Gastroesophageal sphincter (tissue), 3 donors: ENCODE results near the gene SPATA7.

Experiments
- POLR2A ChIP-seq, 2 donors: fragments of 450-650 bp; IDR thresholded peaks; one replicate each; pipeline ENCODE4 v1.6.1; 2017; ENCODE audit warnings: antibody characterized with exemption in 2 of 2, mild to moderate bottlenecking in 2 of 2, moderate library complexity in 1 of 2
- POLR2AphosphoS5 ChIP-seq: sonication (generic); formaldehyde crosslinking; IDR thresholded peaks from one replicate; pipeline ENCODE4 v1.6.1; 2017; ENCODE audit warnings: antibody characterized with exemption
- TF ChIP-seq, protein P1 (sequence below), 4 experiments: fragments of 200-600 bp in 2 of 4; fragments of 450-650 bp in 2 of 4; sonication (generic) in 1 of 4; IDR thresholded peaks; one replicate each; pipeline ENCODE4 v1.5.1; 2017 to 2019; ENCODE audit warnings: antibody characterized with exemption in 4 of 4, mild to moderate bottlenecking in 2 of 4, moderate library complexity in 2 of 4

DNA sequence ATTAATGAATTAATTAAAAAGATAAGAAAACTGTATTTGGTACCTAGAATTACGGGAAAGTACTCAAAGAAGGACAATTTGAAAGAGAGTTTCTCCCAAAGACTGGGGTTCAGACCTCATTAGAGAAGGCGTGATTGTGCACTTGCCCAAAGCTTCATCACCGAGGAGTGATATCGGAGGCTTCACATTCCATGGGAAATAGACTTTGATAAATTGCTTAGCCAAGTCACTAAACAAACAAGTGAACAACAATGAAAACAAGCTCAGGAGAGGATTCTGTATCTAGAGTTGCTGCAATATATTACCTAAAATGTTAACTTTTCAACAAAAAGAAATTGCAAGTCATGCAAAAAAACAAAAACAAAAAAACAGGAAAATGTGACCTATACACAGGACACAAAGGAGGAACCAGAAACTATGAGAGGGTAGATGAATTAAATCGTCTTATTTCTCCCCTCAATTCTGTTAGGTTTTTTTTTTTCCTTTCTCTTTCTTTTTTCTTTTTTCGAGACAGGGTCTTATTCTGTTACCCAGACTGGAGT lies 3.4 kb downstream of the SPATA7 start:
- TF ChIP-seq, protein P1, sequence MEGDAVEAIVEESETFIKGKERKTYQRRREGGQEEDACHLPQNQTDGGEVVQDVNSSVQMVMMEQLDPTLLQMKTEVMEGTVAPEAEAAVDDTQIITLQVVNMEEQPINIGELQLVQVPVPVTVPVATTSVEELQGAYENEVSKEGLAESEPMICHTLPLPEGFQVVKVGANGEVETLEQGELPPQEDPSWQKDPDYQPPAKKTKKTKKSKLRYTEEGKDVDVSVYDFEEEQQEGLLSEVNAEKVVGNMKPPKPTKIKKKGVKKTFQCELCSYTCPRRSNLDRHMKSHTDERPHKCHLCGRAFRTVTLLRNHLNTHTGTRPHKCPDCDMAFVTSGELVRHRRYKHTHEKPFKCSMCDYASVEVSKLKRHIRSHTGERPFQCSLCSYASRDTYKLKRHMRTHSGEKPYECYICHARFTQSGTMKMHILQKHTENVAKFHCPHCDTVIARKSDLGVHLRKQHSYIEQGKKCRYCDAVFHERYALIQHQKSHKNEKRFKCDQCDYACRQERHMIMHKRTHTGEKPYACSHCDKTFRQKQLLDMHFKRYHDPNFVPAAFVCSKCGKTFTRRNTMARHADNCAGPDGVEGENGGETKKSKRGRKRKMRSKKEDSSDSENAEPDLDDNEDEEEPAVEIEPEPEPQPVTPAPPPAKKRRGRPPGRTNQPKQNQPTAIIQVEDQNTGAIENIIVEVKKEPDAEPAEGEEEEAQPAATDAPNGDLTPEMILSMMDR (IDR thresholded peaks at IDR 0.05) = no peak
- TF ChIP-seq POLR2AphosphoS5 = no peak
- TF ChIP-seq POLR2A (IDR thresholded peaks at IDR 0.05) = no peak
